ENCODE data around the gene FAM120B. TPM values are rescaled to one million over a fixed set of nuclear protein-coding genes. Genes with fewer than 3 reads are reported as not detected.

FAM120B gene
- total RNA-seq, 1 experiment from 2014 or later = 25.2 TPM

GRCh38 chr6:170294813-170295509 is 11.6 kb upstream of the FAM120B start:
- H3K27ac ChIP-seq (ENCODE audit: low read depth, low read length) = no peak overlapping the region; the same call in 1 of the 2 replicates
- no peaks in the 10 kb centered on the region for H3K9me2 ChIP-seq (ENCODE audit: insufficient read depth)
- no peaks in the 10 kb centered on the region for H3K79me2 ChIP-seq (ENCODE audit: insufficient read depth, low read length)
- H4K20me1 ChIP-seq (ENCODE audit: insufficient read depth) = no peaks in the 10 kb centered on the region
- no peak for TF ChIP-seq CEBPB (IDR thresholded peaks at IDR 0.05; ENCODE audit: low read depth)
- TF ChIP-seq ZBTB33 (IDR thresholded peaks at IDR 0.05; ENCODE audit: extremely low read depth, insufficient replicate concordance, low read length) = no peak
- no peak for TF ChIP-seq POLR2AphosphoS5 (IDR thresholded peaks at IDR 0.05; ENCODE audit: low read depth, low read length)
- TF ChIP-seq ELF1 (IDR thresholded peaks at IDR 0.05; ENCODE audit: borderline replicate concordance, low read depth) = no peak
- no peak for TF ChIP-seq TCF7L2 (IDR thresholded peaks at IDR 0.05; ENCODE audit: borderline replicate concordance, extremely low read depth, insufficient read depth, insufficient read length)
- TF ChIP-seq FOSL1 (IDR thresholded peaks at IDR 0.05; ENCODE audit: low read depth) = no peak
- no peak for TF ChIP-seq ZFX (IDR thresholded peaks at IDR 0.05)
- no peak for TF ChIP-seq JUND (IDR thresholded peaks at IDR 0.05)
- TF ChIP-seq SP1 (IDR thresholded peaks at IDR 0.05; ENCODE audit: low read depth) = no peak
- TF ChIP-seq CBX3 (IDR thresholded peaks at IDR 0.05; ENCODE audit: low read depth) = no peak
- TF ChIP-seq ZNF274 (IDR thresholded peaks at IDR 0.05; ENCODE audit: low read depth, low read length) = no peak
- TF ChIP-seq, protein P1, sequence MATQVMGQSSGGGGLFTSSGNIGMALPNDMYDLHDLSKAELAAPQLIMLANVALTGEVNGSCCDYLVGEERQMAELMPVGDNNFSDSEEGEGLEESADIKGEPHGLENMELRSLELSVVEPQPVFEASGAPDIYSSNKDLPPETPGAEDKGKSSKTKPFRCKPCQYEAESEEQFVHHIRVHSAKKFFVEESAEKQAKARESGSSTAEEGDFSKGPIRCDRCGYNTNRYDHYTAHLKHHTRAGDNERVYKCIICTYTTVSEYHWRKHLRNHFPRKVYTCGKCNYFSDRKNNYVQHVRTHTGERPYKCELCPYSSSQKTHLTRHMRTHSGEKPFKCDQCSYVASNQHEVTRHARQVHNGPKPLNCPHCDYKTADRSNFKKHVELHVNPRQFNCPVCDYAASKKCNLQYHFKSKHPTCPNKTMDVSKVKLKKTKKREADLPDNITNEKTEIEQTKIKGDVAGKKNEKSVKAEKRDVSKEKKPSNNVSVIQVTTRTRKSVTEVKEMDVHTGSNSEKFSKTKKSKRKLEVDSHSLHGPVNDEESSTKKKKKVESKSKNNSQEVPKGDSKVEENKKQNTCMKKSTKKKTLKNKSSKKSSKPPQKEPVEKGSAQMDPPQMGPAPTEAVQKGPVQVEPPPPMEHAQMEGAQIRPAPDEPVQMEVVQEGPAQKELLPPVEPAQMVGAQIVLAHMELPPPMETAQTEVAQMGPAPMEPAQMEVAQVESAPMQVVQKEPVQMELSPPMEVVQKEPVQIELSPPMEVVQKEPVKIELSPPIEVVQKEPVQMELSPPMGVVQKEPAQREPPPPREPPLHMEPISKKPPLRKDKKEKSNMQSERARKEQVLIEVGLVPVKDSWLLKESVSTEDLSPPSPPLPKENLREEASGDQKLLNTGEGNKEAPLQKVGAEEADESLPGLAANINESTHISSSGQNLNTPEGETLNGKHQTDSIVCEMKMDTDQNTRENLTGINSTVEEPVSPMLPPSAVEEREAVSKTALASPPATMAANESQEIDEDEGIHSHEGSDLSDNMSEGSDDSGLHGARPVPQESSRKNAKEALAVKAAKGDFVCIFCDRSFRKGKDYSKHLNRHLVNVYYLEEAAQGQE (IDR thresholded peaks at IDR 0.05; ENCODE audit: low read depth) = no peak
- no peak for TF ChIP-seq POLR2A (IDR thresholded peaks at IDR 0.05; ENCODE audit: borderline replicate concordance, extremely low read depth, insufficient read depth, insufficient read length)
- TF ChIP-seq SRF (IDR thresholded peaks at IDR 0.05; ENCODE audit: low read depth) = no peak
- no peak for TF ChIP-seq EZH2phosphoT487 (IDR thresholded peaks at IDR 0.05; ENCODE audit: borderline replicate concordance)
- TF ChIP-seq, protein P2, sequence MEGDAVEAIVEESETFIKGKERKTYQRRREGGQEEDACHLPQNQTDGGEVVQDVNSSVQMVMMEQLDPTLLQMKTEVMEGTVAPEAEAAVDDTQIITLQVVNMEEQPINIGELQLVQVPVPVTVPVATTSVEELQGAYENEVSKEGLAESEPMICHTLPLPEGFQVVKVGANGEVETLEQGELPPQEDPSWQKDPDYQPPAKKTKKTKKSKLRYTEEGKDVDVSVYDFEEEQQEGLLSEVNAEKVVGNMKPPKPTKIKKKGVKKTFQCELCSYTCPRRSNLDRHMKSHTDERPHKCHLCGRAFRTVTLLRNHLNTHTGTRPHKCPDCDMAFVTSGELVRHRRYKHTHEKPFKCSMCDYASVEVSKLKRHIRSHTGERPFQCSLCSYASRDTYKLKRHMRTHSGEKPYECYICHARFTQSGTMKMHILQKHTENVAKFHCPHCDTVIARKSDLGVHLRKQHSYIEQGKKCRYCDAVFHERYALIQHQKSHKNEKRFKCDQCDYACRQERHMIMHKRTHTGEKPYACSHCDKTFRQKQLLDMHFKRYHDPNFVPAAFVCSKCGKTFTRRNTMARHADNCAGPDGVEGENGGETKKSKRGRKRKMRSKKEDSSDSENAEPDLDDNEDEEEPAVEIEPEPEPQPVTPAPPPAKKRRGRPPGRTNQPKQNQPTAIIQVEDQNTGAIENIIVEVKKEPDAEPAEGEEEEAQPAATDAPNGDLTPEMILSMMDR (IDR thresholded peaks at IDR 0.05 in 2 of 3, conservative IDR thresholded peaks at IDR 0.05 in 1 of 3; ENCODE audit: borderline replicate concordance in 1 of 3, insufficient read depth in 1 of 3, low read depth in 2 of 3, low read length in 2 of 3) = no peak
- TF ChIP-seq EGR1 (IDR thresholded peaks at IDR 0.05; ENCODE audit: low read depth) = no peak
- no peak for TF ChIP-seq EZH2 (IDR thresholded peaks at IDR 0.05)
- TF ChIP-seq RAD21 (IDR thresholded peaks at IDR 0.05; ENCODE audit: low read depth) = no peak
- no peak for TF ChIP-seq YY1 (IDR thresholded peaks at IDR 0.05; ENCODE audit: extremely low read depth, insufficient replicate concordance, low read depth, low read length)
- intact Hi-C loops (cut with micrococcal nuclease) = loop anchor here (10.0 kb wide), 1 partner anchor 230 kb away; no protein-coding TSS in a partner anchor
- ATAC-seq (no peak), DNase-seq (ENCODE audit: low read depth, low spot score) (no peak)
- H3K4me2 ChIP-seq (ENCODE audit: low read length) = peak overlapping the region; percentile 91
- peaks cover 4% of the 10 kb centered on the region; the same call in 1 of the 2 replicates for H3K27me3 ChIP-seq (ENCODE audit: insufficient read depth, low read length)
- H3K9ac ChIP-seq (ENCODE audit: low read length) = peak overlapping the region; percentile 59
- peak overlapping the region; percentile 26 for H2AFZ ChIP-seq (ENCODE audit: low read depth, low read length, poor library complexity, severe bottlenecking)
- H3K36me3 ChIP-seq (ENCODE audit: control insufficient read depth in 1 of 2, insufficient read depth in 2 of 2, low read length in 2 of 2) = no peaks in the 10 kb centered on the region
- ChIA-PET RAD21 (ENCODE audit: low non-redundant PET in 1 of 2, low total read pairs in 2 of 2, uncharacterized antibody in 2 of 2, unreplicated experiment in 2 of 2) (no interaction called here), POLR2A (no interaction called here), CTCF (no interaction called here)
- peaks cover 4 to 15% of the 10 kb centered on the region in 2 experiments; a peak in 2 of 4 replicates for H3K4me1 ChIP-seq (ENCODE audit: control insufficient read depth in 1 of 2, insufficient read depth in 2 of 2, low read length in 2 of 2)
- no TSS peak for BruUV-seq (replicated peaks)
- H3K9me3 ChIP-seq (ENCODE audit: control insufficient read depth in 1 of 2, insufficient read depth in 1 of 2, low read depth in 1 of 2, low read length in 2 of 2) = no peaks in the 10 kb centered on the region
- peak overlapping the region in 1 of 2 experiments; percentile 59; a peak in 3 of 4 replicates for H3K4me3 ChIP-seq (replicated peaks in 1 of 2; ENCODE audit: low read depth in 1 of 2, low read length in 2 of 2)

Data from HCT116 (cell line).